ENCODE measurements around the gene HSDL1.
"Not testable (repeated sequence)": the region's sequence is repeated elsewhere in the genome, so short reads cannot be mapped to it uniquely, and the experiment has no call there.

HSDL1 gene

DNA sequence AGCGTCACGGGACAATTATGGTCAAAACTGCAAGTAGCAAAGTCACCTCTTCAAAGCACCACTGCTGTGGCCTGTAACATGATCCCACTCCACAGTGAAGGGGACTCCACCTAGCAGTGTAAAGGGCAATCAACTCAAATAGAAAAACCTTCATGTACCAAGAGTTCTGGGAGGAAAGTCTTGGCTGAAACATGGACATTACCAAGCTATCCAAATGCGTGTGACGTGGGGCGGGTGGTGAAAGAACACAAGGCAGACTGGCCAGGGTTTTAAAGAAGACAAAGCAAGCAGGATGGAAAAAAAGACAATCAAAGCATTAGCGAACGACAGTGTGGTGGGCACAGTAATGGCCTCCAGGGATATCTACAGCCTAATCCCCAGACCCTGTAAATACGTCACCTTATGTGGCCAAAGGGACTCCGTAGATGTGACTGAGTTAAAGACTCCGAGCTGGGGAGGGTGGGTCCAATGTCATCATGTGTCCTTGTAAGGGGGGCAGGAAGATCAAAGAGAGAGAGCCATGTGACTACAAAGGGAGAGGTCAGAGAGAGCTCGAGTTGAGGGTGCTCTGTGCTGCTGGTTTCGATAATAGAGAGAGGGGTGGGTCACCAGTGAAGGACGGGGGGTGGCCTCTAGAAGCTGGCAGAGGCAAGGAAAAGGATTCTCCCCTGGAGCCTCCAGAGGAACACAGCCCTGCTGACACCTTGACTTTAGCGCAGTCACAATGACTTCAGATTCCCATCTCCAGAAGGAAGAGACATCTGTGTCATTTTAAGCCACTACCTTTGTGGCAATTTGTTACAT lies 6.0 kb downstream of the HSDL1 start:
- no peak for DNase-seq (ENCODE audit: low read depth)

DNA sequence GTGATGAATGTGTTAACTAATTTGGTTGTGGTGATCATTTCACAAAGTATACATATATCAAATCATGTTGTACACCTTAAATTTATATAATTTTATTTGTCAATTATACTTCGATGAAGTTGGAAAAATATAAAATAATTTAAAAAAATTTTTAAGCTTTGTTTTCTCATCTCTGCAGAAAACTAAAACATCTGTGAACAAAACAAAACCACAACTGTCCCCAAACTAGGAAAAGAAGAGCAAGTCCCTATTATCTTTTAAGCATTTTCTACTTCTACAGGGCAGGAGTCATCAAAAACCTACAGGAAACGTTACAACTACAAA lies 6.5 kb downstream of the HSDL1 start:
- no peak for DNase-seq (ENCODE audit: low read depth)

DNA sequence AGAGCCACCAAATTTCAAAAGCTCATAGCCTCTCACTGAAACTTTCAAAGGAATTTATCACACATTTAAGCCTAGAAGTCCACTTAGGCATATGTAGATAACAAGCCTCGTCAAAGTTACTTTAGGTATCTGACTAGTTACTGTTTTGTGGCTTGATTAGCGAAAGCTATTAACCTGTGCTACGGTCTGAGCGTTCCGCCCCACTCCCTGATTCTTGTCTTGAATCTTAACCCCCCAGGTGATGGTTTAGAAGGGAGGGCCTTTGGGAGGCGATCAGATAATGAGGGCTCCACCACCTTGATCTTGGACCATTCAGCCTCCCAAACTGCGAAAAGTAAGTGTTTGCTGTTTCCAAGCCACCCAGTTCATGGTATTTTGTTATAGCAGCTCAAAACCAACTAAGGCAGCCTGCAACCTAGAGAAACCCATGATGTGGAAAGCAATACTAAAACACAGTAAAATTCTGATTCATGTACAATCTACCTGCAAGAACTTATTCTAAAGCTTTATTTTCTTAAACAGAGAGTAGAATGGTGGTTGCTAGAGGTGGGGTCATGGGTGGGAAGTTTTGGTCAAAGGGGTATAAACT lies 7.1 kb downstream of the HSDL1 start:
- no peak for DNase-seq (ENCODE audit: low read depth)

DNA sequence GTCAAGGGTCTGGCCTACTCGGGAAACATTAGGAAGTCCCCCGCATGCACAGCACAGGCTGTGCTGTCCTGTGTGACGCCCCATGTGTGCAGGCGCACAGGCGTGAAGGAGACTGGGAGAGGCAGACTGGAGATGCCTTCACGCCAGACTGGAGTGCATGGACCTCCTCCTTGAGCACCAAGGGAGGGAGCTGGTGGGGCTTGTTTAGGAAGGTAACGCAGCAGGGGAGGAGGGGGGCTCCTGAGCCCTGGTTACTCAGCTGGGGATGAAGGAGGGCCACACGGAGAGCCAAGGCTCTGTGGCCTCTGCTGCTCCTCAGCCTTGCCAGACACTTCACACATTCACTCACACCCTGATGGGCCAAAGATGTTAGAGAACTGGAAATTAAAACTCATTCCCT lies 7.7 kb downstream of the HSDL1 start:
- no peak for DNase-seq (ENCODE audit: low read depth)

DNA sequence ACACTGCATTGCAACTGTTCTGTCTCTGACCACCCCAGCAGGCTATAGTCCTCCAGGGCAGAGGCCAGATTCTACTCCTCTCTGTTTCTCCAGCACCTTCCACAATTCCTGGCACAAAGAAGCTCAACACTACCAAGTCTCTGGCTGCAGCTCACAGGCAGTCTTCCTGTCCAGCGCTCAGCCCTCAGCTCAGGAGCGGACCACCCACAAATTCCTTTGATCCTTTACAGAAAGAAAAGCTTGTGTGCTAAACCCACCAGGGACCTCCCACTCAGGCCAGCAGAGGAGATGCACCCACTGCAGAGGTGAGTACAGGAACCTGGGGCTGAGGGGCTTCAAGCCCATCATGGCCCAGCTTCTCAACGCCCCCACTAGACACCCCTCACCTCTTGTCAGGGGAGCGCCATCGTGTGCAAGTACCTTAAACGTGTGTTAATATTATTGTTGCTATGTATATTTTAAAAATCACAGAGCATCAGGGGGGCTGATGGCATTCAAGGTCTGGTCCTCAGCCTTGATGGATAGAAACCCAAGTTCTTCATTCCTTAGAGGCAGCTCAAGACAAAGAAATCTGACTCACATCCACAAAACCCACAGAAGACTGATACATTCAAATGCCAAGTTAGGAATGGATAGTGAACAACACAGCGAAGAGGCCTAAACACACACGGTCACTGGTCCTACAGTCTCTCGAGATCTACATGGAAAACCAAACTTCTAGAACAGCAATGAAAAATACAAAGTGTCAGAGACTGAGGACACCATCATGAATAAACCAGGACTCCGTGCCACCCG lies 8.4 kb downstream of the HSDL1 start:
- DNase-seq (ENCODE audit: low read depth), result no peak

DNA sequence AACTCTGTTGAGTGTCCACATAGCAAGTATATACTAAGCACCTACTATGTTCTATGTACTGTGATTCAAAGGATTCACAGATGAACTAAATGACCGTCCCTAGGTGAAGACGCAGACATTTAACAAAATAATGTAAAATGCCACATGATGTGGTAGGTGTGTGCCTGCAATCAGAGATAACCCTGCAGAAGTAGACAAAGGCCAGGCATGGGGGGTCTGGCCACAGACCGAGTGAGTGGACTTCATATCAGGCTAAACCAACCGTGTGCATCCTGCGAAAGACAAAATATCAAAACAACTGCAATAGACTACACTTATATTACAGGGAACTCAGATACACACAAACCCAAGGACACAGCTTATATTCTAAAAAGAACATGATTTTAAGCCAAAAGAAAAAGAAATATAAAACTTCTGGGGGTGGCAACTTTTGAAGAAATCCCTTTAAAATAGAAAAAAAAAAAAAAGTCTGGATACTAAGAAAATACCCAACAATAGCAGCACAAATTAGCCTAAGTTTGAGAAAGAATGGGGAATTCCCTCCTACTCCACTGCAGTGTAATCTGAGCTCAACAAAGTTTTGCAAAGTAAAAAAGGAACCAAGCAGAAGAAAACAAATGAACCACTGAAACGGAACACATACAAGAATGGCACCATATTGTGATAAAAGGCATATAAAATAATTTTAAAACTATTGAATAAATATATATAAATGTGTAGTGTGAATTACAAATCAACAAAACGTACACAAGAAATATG lies 12.3 kb downstream of the HSDL1 start:
- no peak for DNase-seq (ENCODE audit: low read depth)

DNA sequence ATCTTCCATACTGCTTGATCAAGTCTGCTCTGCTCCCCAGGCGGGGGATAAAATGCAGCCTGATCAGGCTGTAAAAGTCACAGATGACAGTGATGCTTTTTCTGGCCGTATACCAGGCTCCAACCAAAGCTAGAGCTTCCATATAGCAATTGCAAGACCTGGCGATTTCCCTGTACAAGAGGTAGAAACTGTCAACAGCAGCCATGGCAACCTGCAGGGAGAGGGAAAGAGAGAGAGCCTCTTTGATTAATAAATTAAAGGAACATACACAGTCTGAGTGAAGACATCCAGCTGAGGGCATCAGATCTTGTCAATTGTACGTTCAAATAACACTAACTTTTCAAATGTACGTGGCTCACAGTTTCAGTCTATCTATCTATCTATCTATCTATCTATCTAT lies 13.9 kb downstream of the HSDL1 start:
- no peak for DNase-seq (ENCODE audit: low read depth)

DNA sequence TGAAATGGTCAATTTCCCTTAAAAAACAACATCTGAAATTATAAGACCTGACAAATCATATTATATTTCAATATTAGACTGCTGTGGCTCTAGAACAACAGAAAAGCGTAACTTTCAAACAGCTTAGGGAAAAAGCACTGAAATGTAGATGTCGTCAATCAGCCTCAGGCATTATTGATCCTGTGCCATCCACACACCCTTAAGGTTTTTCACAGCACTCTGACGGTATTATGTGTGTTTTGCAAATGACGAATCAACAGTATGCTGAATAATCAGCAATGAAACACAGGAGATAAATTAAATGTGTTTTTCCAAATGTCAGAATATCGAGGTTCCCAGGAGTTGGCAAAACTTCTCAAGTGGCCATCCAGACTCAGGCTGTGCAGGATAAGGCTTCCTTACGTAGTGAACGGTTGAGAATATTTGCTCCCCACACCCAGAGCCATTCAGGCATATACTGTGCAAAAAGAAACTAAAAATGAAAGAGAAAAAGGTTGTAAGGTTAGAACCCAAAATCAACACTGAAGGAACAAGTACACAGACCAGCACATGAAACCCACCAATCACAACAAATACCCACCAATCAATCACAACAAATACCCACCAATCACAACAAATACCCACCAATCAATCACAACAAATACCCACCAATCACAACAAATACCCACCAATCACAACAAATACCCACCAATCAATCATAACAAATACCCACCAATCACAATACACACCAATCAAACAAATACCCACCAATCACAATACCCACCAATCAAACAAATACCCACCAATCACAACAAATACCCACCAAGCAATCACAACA lies 20.5 kb downstream of the HSDL1 start:
- no peak for DNase-seq (ENCODE audit: low read depth)

DNA sequence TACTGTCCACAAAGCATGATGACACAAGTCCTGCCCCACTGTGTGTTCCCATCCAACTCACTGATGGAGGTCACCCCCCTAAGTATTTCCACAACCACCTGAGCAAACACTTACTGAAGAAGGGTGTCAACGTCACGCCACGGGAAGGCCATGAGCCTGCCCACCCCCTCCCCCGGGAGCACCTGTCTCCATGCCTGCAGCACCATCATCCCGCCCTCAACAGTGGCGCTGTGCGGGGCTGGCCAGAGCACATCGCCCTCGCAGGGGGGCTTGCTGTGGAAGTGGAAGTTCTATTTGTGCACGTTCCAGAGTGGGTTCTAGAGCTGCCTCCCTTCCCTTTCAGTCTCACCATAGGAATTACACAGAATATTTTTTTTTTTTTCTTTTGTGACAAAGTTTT lies 24.0 kb downstream of the HSDL1 start:
- no peak for DNase-seq (ENCODE audit: low read depth)

DNA sequence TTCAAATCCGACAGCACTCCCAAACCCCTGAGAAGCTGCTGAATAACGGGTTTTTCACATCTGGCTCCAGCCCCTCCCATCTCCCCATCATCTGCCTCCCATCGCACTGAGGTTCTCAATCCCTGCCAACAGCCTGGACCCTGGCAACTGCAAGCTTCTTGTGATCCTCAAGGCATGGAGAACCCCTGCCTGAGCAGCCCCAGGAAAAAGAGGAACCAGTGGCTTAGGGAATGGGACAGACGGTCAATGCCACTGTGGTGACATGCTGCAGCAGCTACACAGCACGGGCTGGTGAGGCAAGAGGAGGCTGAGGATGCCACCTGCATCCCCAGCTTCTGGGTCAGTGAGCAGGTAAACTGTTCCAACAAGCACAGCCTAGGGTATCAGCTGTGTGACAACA lies 25.0 kb downstream of the HSDL1 start:
- DNase-seq (ENCODE audit: low read depth), result no peak

DNA sequence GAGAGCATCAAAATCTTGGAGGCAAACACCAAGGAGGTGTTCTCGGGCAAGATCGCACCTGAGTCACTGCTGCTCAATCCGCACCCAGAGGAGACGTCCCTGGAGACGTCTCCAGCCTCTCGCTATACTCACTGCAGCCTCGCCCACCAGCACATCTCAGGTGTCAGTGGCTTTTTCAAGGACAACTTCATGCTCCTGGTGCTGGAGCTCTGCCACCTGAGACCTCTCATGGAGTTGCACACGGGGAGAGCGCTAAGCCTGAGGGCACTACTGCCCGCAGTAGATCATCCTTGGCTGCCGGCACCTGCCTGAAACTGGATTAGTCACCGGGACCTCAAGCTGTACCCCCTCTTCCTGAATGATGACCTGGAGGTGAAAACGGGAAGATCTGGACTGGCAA lies 25.6 kb downstream of the HSDL1 start:
- DNase-seq (ENCODE audit: low read depth), result no peak

DNA sequence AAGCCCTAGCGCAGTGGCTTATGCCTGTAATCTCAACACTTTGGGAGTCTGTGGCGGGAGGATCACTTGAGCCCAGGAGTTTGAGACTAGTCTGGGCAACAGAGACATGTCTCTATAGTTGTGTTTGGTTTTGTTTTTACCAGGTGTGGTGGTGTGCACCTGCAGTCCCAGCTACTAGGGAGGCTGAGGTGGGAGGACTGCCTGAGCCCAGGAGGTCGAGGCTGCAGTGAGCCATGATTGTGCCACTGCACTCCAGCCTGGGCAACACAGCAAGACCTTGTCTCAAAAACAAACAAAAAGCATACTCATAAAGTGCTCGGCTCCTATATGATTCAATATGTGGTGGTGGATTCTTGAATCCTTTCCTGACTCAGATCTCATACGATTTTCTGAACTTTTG lies 26.7 kb downstream of the HSDL1 start:
- not testable (repeated sequence) for DNase-seq (ENCODE audit: low read depth)

DNA sequence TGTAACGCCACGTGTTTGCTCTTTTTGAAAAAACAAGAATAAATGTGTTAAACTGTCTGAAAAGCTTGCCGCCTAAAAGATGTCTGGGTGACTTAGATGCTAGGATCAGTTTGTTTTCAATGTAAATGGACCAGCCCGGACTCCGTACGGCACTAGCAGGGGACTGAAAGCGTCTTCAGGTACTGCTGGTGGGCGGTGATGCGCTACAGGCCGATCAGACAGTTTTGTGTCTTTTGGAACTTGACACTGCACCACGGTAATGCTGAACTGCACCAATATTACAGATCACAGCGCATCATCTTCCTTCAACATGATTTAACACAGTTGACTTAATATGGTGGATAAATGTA lies 27.5 kb downstream of the HSDL1 start:
- DNase-seq (ENCODE audit: low read depth), result peak; percentile 16

DNA sequence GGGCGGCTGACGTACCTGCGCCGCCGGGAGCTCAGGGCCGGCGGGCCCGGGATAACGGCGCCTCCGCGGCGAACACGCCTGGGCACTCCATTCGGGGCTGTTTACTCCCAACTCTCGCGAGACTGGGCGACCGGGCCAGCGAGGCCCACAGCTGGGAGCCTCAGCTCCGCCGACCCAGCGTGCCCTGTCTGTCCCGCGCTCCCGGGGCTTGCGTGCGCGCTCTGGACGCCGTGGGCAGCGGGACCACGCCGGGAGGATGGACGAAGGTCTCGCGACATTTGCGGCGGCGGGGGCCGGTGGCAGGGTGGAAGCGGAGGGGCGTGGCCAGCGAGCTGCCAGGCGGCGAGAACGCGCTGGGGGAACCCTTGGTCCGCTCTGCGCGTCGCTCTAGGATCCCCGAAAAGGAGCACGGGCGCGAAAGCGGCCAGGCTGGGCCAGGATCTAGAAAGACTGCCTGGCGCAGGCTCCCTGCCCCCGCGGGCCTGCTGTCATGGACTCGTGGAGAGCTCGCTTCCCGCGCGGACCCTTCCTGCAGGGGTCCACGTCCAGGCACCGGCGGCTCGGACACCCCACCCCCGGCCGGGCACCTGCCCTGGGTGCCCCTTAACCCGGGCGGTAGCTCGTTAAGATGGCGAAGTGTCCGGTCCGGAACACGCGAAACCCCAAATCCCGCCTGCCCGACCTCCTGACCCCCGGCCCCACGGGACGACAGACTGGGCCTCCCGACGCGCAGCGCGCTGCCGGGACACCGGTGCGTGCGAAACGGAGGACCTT lies 28.1 kb downstream of the HSDL1 start, which contains the start of gene MBTPS1:
MBTPS1 (minus strand) TSS at position 223 of the 774 bp plus-strand sequence. CDS start 15,159 bp downstream, outside the sequence.
- DNase-seq (ENCODE audit: low read depth), result peak; percentile 98

DNA sequence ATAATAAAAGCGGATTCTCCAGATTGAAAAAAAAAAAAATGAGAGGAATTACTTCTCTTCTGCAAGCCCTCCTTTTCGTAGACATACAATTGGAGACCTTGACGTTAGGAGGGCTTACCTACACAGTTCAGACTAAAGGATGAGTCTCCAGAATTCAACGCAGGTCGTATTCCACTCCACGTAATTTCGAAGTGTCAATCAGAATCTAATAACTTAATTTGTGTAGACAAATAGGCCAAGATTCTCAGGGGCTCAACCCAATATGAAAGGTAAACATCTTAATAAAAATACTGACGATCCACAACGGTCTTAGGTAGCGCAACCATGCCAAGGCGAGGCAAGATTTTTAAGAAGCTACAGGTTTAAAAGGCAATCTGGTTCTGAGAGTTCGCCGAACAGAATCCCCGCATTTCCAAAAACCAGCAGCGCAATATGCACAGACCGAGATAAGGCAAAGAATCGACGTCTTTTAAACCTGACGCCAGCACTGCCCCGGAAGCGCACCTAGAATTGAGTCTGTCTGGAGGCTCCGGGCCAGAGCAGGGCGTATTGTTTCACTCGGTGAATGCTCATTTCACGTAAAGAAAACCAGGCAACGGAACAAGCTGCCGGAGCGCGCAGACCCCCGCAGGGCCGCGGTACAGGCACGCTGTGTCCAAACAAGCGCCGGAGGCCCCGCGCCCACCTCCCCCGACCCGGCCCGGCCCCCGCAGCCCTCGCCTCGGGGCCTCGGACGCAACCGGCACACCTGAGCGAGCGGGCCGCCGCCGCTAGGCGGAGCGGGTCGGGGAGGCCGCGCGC lies 28.9 kb downstream of the HSDL1 start:
- DNase-seq (ENCODE audit: low read depth), result no peak

DNA sequence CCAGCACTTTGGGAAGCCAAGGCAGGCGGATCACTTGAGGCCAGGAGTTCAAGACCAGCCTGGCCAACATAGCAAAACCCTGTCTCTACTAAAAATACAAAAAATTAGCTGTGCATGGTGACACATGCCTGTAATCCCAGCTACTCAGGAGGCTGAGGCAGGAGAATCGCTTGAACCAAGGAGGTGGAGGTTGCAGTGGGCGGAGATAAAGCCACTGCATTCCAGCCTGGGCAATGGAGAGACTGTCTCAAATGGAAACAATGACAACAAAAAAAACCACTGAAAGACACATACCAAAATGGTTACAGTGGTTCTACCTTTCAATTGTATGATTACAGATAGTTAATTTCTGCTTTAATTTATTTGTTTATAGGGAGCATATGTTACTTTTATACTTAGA lies 33.0 kb downstream of the HSDL1 start:
- DNase-seq (ENCODE audit: low read depth), result not testable (repeated sequence)

DNA sequence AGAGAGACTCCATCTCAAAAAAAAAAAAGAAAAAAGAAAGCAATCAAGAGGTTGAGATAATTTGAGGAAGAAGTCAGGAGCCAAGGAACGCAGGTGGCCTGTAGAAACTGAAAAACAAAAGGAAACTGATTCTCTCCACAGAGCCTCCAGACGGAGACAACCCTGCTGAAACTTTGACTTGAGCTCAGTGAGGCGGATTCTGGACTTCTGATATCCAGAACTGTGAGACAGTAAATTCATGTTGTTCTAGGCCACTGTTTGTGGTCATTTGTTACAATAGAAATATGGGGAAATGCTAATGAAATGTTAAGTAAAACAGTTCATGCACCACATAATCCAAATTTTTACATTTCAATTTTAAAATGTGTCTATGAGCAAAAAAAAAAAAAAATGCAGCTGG lies 33.5 kb downstream of the HSDL1 start:
- DNase-seq (ENCODE audit: low read depth), result no peak

DNA sequence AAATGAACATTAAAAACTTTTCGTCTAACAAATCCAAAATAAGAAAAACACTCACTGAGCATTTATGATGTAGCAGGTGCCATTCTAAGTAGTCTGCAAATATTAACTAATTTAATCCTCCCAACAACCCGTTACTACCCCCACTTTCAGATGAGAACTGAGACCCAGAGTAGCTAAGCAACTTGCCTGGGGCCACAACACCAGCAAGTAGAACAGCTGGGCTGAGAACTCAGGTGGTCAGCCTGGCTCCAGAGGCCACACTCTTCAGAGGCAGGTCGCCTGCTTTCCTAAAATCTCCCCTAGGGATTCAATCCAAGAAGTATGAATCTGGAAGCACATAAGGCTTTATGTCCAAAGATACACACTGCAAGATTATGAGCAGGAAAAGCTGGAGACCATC lies 34.5 kb downstream of the HSDL1 start:
- no peak for DNase-seq (ENCODE audit: low read depth)

DNA sequence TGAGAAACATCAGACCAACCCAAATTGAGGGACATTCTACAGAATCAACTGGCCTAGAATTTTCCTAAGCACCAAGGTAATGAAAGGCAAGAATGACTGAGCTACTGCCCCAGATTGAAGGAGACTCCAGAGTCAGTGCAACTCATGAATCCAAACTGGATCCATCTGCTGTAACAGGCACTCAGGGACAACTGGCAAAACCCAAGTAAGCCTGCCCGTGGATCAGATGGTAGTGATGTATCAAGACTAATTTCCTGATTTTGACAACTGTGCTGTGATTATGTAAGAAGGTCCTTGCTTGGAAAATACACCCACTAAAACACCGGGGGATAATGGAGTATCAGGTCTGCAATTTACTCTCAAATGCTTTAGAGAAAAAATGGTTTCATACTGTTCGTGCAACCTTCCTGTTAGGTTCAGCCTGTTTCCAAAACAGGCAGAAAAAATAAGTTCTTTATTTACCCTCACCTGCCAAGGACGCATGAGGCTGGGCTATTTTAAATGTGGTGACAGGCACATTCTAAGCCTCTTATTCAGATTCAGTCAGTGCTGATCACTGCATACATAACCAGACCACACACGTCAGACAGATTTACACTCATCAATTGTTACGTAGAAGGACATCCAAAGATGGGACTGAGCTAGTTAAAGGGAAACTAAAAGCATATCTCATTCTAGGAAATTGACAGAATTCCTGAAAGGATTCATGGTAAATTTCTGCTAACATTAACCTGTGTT lies 35.2 kb downstream of the HSDL1 start:
- no peak for DNase-seq (ENCODE audit: low read depth)
